ENCODE data around the gene LRRTM4.

Gene LRRTM4

DNA sequence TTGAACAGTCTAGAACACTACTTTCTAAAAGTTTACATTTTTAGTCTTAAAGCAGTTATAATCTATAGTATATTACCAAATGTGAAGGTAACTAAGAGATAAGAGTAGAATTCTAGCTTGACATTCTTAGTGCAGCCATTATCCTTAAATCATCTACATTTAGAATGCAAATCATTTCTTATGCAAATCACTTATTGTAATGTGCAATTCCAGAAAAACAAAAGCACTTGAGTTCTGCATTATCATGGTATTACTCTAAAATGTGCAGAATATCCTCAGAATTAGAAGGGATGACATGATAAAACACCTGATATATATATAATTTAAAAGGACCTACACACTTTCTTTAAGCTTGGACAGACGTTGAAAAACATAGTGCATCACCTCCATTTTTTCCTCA lies 712 bp upstream of the LRRTM4 start:
- no CpG with 5 or more reads among the region's 1 CpG for WGBS (ENCODE audit: insufficient coverage)
- Histone ChIP-seq H3K4me3 (ENCODE audit: control insufficient read depth in 1 of 7, extremely low read depth in 1 of 7, insufficient read depth in 4 of 7, low read depth in 2 of 7, low read length in 6 of 7) (no peak overlapping the region), H3K4me1 (ENCODE audit: control extremely low read depth in 1 of 4, control insufficient read depth in 4 of 4, insufficient read depth in 4 of 4, low read length in 3 of 4) (no peaks in the 10 kb centered on the region), H3K9me3 (ENCODE audit: control extremely low read depth in 1 of 5, control insufficient read depth in 4 of 5, insufficient read depth in 2 of 5, low read depth in 1 of 5, low read length in 4 of 5) (no peaks in the 10 kb centered on the region), H3K36me3 (ENCODE audit: control insufficient read depth in 4 of 4, insufficient read depth in 4 of 4, low read length in 3 of 4) (no peaks in the 10 kb centered on the region), H3K27me3 (replicated peaks in 2 of 5; ENCODE audit: control insufficient read depth in 4 of 5, insufficient read depth in 5 of 5, low read length in 4 of 5) (peaks cover 0 to 15% (median 6%) of the 10 kb centered on the region in 5 experiments), H3K27ac (ENCODE audit: insufficient read depth in 1 of 2, low read depth in 1 of 2, low read length in 2 of 2, poor library complexity in 1 of 2, severe bottlenecking in 2 of 2) (no peak overlapping the region)
- DNase-seq = no peak
- ChIA-PET POLR2A (no interaction called here), CTCF (no interaction called here)

DNA sequence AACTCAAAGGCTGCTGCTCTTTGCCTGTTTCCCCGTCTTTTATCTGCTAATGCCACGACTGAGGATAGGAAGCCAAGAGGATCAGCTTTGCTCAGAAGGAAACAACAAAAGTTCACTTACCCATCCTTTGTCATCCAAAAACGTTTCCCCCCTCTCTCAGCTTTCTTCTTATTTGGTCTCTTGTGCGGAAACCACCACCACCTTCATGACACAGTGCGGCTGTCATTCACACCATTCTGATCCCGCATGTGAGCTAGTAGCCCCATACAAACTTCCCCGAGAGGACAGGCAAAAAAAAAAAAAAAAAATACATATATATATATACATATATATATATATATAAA lies 656 bp downstream of the LRRTM4 start:
- 27% methylated on average over 3 of the region's 7 CpGs for WGBS (ENCODE audit: insufficient coverage)

DNA sequence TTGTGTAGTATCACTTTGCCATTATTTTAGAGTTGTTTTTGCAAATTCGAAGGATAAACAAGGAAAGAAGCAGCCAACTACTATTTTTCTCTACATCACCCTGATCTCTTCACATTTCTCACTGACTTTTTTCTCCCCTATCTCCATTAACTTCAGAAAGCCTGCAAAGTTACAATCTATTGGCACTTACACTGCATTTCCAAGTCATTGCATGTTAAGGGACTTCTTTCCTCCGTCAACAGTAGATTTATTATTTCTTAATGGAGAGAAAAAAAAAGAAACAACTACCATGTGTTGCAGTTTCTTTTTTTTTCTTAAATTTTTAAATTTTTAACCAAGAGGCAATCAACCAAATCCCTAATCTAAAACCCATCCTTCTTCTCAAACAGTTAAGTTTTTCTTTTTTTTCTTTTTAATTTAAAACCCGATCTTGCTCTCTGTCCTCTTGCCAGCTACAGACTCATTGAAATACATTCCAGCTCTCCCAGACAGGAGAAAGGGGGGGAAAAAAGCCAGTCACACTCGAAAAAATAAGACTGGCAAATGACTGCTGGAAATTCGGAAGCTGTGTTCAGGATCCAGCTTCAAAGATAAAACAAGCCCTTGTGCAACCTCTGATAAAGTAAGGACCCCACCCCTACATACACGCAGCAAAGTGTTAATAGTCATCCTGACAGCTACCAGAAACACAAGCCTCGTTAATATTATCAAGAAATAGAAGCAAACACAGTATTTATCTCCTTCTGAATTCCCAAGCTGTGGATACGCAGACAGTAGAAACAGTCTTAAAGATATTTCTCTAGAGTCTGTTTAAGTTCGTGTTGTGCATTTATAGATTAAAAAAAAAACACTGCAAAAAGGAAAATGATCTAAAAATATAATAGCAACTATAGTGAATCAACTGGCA lies 1.3 kb downstream of the LRRTM4 start:
- DNase-seq = no peak
- no peaks in the 10 kb centered on the region for H3K4me1 ChIP-seq (ENCODE audit: control extremely low read depth in 1 of 4, control insufficient read depth in 4 of 4, insufficient read depth in 4 of 4, low read length in 3 of 4)
- WGBS (ENCODE audit: insufficient coverage) = 17% methylated on average over 1 of the region's 9 CpGs
- peaks cover 0 to 15% (median 6%) of the 10 kb centered on the region in 5 experiments for H3K27me3 ChIP-seq (replicated peaks in 2 of 5; ENCODE audit: control insufficient read depth in 4 of 5, insufficient read depth in 5 of 5, low read length in 4 of 5)
- no peak overlapping the region for H3K4me3 ChIP-seq (ENCODE audit: control insufficient read depth in 1 of 7, extremely low read depth in 1 of 7, insufficient read depth in 4 of 7, low read depth in 2 of 7, low read length in 6 of 7)
- no peaks in the 10 kb centered on the region for H3K9me3 ChIP-seq (ENCODE audit: control extremely low read depth in 1 of 5, control insufficient read depth in 4 of 5, insufficient read depth in 2 of 5, low read depth in 1 of 5, low read length in 4 of 5)
- POLR2A ChIA-PET = no interaction called here
- CTCF ChIA-PET = no interaction called here
- no peak overlapping the region for H3K27ac ChIP-seq (ENCODE audit: insufficient read depth in 1 of 2, low read depth in 1 of 2, low read length in 2 of 2, poor library complexity in 1 of 2, severe bottlenecking in 2 of 2)
- no peaks in the 10 kb centered on the region for H3K36me3 ChIP-seq (ENCODE audit: control insufficient read depth in 4 of 4, insufficient read depth in 4 of 4, low read length in 3 of 4)

More for the DNA sequence above, 656 bp downstream of the LRRTM4 start:
- no peaks in the 10 kb centered on the region for H3K9me3 ChIP-seq (ENCODE audit: control extremely low read depth in 1 of 5, control insufficient read depth in 4 of 5, insufficient read depth in 2 of 5, low read depth in 1 of 5, low read length in 4 of 5)
- DNase-seq = no peak
- peaks cover 0 to 15% (median 6%) of the 10 kb centered on the region in 5 experiments for H3K27me3 ChIP-seq (replicated peaks in 2 of 5; ENCODE audit: control insufficient read depth in 4 of 5, insufficient read depth in 5 of 5, low read length in 4 of 5)
- H3K27ac ChIP-seq (ENCODE audit: insufficient read depth in 1 of 2, low read depth in 1 of 2, low read length in 2 of 2, poor library complexity in 1 of 2, severe bottlenecking in 2 of 2) = no peak overlapping the region
- H3K4me3 ChIP-seq (ENCODE audit: control insufficient read depth in 1 of 7, extremely low read depth in 1 of 7, insufficient read depth in 4 of 7, low read depth in 2 of 7, low read length in 6 of 7) = no peak overlapping the region
- no peaks in the 10 kb centered on the region for H3K36me3 ChIP-seq (ENCODE audit: control insufficient read depth in 4 of 4, insufficient read depth in 4 of 4, low read length in 3 of 4)
- H3K4me1 ChIP-seq (ENCODE audit: control extremely low read depth in 1 of 4, control insufficient read depth in 4 of 4, insufficient read depth in 4 of 4, low read length in 3 of 4) = no peaks in the 10 kb centered on the region
- POLR2A ChIA-PET = no interaction called here
- CTCF ChIA-PET = no interaction called here

DNA sequence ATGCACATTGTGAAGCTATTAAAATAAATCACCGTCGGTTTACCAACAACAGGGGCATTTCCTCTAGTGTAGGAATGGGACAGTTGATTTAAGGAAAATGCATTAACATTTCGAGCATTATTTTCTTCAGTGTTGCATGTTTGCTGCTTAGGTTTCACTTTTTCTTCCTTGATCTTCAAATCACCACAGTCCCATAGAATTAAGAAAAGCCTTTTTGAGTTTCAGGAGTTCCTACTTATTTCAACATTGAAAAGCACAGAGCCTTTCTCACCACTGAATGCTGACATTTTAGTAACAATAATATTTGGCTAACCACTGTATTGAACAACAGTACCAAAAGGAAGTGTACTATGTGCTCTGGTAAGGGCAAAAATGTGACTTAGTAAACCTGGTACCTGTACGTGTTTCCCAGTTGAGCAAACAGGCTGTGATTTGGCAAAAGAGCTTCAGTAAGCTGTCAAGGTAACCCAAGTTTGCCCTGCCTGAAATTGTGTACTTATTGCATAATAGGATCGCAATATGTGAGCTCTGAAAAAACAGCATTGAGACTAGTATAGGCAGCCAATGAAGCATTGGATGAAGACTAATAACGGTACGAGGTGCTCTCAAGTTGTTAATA lies 2.2 kb downstream of the LRRTM4 start:
- POLR2A ChIA-PET = no interaction called here

GRCh38 chr2:77519164-77519887 lies 2.9 kb downstream of the LRRTM4 start:
- Histone ChIP-seq H3K4me1 (ENCODE audit: control extremely low read depth in 1 of 4, control insufficient read depth in 4 of 4, insufficient read depth in 4 of 4, low read length in 3 of 4) (no peaks in the 10 kb centered on the region), H3K27ac (ENCODE audit: insufficient read depth in 1 of 2, low read depth in 1 of 2, low read length in 2 of 2, poor library complexity in 1 of 2, severe bottlenecking in 2 of 2) (no peak overlapping the region), H3K27me3 (replicated peaks in 2 of 5; ENCODE audit: control insufficient read depth in 4 of 5, insufficient read depth in 5 of 5, low read length in 4 of 5) (peaks cover 0 to 15% (median 6%) of the 10 kb centered on the region in 5 experiments), H3K36me3 (ENCODE audit: control insufficient read depth in 4 of 4, insufficient read depth in 4 of 4, low read length in 3 of 4) (no peaks in the 10 kb centered on the region), H3K4me3 (ENCODE audit: control insufficient read depth in 1 of 7, extremely low read depth in 1 of 7, insufficient read depth in 4 of 7, low read depth in 2 of 7, low read length in 6 of 7) (no peak overlapping the region), H3K9me3 (ENCODE audit: control extremely low read depth in 1 of 5, control insufficient read depth in 4 of 5, insufficient read depth in 2 of 5, low read depth in 1 of 5, low read length in 4 of 5) (no peaks in the 10 kb centered on the region)
- ChIA-PET POLR2A (no interaction called here), CTCF (no interaction called here)
- no peak for DNase-seq
- 96% methylated on average over 14 of the region's 14 CpGs for WGBS (ENCODE audit: insufficient coverage)

More for the DNA sequence above, 2.2 kb downstream of the LRRTM4 start:
- DNase-seq = no peak
- Histone ChIP-seq H3K36me3 (ENCODE audit: control insufficient read depth in 4 of 4, insufficient read depth in 4 of 4, low read length in 3 of 4) (no peaks in the 10 kb centered on the region), H3K9me3 (ENCODE audit: control extremely low read depth in 1 of 5, control insufficient read depth in 4 of 5, insufficient read depth in 2 of 5, low read depth in 1 of 5, low read length in 4 of 5) (no peaks in the 10 kb centered on the region), H3K4me3 (ENCODE audit: control insufficient read depth in 1 of 7, extremely low read depth in 1 of 7, insufficient read depth in 4 of 7, low read depth in 2 of 7, low read length in 6 of 7) (no peak overlapping the region), H3K4me1 (ENCODE audit: control extremely low read depth in 1 of 4, control insufficient read depth in 4 of 4, insufficient read depth in 4 of 4, low read length in 3 of 4) (no peaks in the 10 kb centered on the region), H3K27me3 (replicated peaks in 2 of 5; ENCODE audit: control insufficient read depth in 4 of 5, insufficient read depth in 5 of 5, low read length in 4 of 5) (peaks cover 0 to 15% (median 6%) of the 10 kb centered on the region in 5 experiments), H3K27ac (ENCODE audit: insufficient read depth in 1 of 2, low read depth in 1 of 2, low read length in 2 of 2, poor library complexity in 1 of 2, severe bottlenecking in 2 of 2) (no peak overlapping the region)
- 96% methylated on average over 2 of the region's 7 CpGs for WGBS (ENCODE audit: insufficient coverage)
- CTCF ChIA-PET = no interaction called here

- 96% methylated on average over 7 of the region's 7 CpGs for WGBS (ENCODE audit: insufficient coverage)
- Histone ChIP-seq H3K9me3 (ENCODE audit: control extremely low read depth in 1 of 5, control insufficient read depth in 4 of 5, insufficient read depth in 2 of 5, low read depth in 1 of 5, low read length in 4 of 5) (no peaks in the 10 kb centered on the region), H3K27me3 (replicated peaks in 2 of 5; ENCODE audit: control insufficient read depth in 4 of 5, insufficient read depth in 5 of 5, low read length in 4 of 5) (peaks cover 0 to 15% (median 6%) of the 10 kb centered on the region in 5 experiments), H3K4me3 (ENCODE audit: control insufficient read depth in 1 of 7, extremely low read depth in 1 of 7, insufficient read depth in 4 of 7, low read depth in 2 of 7, low read length in 6 of 7) (no peak overlapping the region), H3K27ac (ENCODE audit: insufficient read depth in 1 of 2, low read depth in 1 of 2, low read length in 2 of 2, poor library complexity in 1 of 2, severe bottlenecking in 2 of 2) (no peak overlapping the region), H3K36me3 (ENCODE audit: control insufficient read depth in 4 of 4, insufficient read depth in 4 of 4, low read length in 3 of 4) (no peaks in the 10 kb centered on the region), H3K4me1 (ENCODE audit: control extremely low read depth in 1 of 4, control insufficient read depth in 4 of 4, insufficient read depth in 4 of 4, low read length in 3 of 4) (no peaks in the 10 kb centered on the region)
- no peak for DNase-seq
- ChIA-PET POLR2A (no interaction called here), CTCF (no interaction called here)
Measured at GRCh38 chr2:77518311-77518710, 3.9 kb downstream of the LRRTM4 start.

GRCh38 chr2:77513191-77513590 lies 9.0 kb downstream of the LRRTM4 start:
- ChIA-PET POLR2A (no interaction called here), CTCF (no interaction called here)
- Histone ChIP-seq H3K4me3 (ENCODE audit: control insufficient read depth in 1 of 7, extremely low read depth in 1 of 7, insufficient read depth in 4 of 7, low read depth in 2 of 7, low read length in 6 of 7) (no peak overlapping the region), H3K4me1 (ENCODE audit: control extremely low read depth in 1 of 4, control insufficient read depth in 4 of 4, insufficient read depth in 4 of 4, low read length in 3 of 4) (no peaks in the 10 kb centered on the region), H3K27ac (ENCODE audit: insufficient read depth in 1 of 2, low read depth in 1 of 2, low read length in 2 of 2, poor library complexity in 1 of 2, severe bottlenecking in 2 of 2) (no peak overlapping the region), H3K36me3 (ENCODE audit: control insufficient read depth in 4 of 4, insufficient read depth in 4 of 4, low read length in 3 of 4) (no peaks in the 10 kb centered on the region), H3K27me3 (replicated peaks in 2 of 5; ENCODE audit: control insufficient read depth in 4 of 5, insufficient read depth in 5 of 5, low read length in 4 of 5) (no peaks in the 10 kb centered on the region), H3K9me3 (ENCODE audit: control extremely low read depth in 1 of 5, control insufficient read depth in 4 of 5, insufficient read depth in 2 of 5, low read depth in 1 of 5, low read length in 4 of 5) (no peaks in the 10 kb centered on the region)
- WGBS (ENCODE audit: insufficient coverage) = no CpG with 5 or more reads among the region's 4 CpGs
- no peak for DNase-seq
